B cell (primary cell): ENCODE measurements around the gene ATP5F1E.

Experiments
- CTCF ChIP-seq: fragments of 200-600 bp; IDR thresholded peaks from one replicate; pipeline ENCODE4 v1.8.0; 2022; ENCODE audit warnings: antibody characterized with exemption, mild to moderate bottlenecking
- EZH2 ChIP-seq: IDR thresholded peaks from 2 replicates; pipeline ENCODE4 v1.6.1; 2012; ENCODE audit warnings: borderline replicate concordance, low read depth, mild to moderate bottlenecking, moderate library complexity, low read length; ENCODE audit not compliant: insufficient read depth, poor library complexity, severe bottlenecking

- TF ChIP-seq CTCF (no peak), EZH2 (no peak)
Measured at GRCh38 chr20:59002388-59002787, 29.7 kb downstream of the ATP5F1E start.
